ENCODE measurements around the gene ALK.

DNA sequence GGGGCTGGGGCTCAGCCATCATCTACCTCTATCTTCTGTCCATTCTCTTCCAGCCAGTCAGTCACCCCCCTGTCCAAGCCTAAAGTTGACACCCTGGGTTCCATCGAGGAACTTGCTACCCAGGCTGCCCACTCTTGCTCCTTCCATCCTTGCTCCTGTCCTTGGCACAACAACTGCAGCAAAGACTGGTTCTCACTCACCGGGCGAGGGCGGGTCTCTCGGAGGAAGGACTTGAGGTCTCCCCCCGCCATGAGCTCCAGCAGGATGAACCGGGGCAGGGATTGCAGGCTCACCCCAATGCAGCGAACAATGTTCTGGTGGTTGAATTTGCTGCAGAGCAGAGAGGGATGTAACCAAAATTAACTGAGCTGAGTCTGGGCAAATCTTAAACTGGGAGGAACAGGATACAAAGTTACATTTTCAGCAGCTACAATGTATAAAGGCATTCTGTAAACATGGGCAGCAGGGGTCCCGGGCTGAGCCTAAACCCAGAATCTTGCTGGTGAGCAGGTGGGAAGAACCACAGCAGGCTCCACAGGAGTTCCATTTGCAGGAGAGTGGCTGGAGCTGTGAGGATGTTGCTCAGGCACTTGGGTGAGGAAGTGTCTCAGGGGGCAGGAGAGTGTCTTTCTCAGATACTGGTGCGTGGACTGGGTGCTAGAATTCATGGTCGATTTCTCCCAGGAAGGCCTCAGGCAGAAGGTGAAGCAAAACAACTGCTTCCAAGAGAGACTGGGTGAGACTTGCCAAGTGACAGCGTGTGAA lies 700.7 kb downstream of the ALK start:
- TF ChIP-seq, protein P1, sequence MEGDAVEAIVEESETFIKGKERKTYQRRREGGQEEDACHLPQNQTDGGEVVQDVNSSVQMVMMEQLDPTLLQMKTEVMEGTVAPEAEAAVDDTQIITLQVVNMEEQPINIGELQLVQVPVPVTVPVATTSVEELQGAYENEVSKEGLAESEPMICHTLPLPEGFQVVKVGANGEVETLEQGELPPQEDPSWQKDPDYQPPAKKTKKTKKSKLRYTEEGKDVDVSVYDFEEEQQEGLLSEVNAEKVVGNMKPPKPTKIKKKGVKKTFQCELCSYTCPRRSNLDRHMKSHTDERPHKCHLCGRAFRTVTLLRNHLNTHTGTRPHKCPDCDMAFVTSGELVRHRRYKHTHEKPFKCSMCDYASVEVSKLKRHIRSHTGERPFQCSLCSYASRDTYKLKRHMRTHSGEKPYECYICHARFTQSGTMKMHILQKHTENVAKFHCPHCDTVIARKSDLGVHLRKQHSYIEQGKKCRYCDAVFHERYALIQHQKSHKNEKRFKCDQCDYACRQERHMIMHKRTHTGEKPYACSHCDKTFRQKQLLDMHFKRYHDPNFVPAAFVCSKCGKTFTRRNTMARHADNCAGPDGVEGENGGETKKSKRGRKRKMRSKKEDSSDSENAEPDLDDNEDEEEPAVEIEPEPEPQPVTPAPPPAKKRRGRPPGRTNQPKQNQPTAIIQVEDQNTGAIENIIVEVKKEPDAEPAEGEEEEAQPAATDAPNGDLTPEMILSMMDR (conservative IDR thresholded peaks at IDR 0.05; ENCODE audit: low read depth, low read length) = no peak
- no peak for TF ChIP-seq EZH2 (IDR thresholded peaks at IDR 0.05; ENCODE audit: borderline replicate concordance, low read depth, low read length, poor library complexity, severe bottlenecking)

All from A673 (cell line).